ENCODE data around the gene FCHO2.

FCHO2 gene

GRCh38 chr5:73032635-73033034 is 76.8 kb downstream of the FCHO2 start:
- no peak for DNase-seq

GRCh38 chr5:73037545-73037944 is 81.7 kb downstream of the FCHO2 start:
- no peak for DNase-seq

GRCh38 chr5:73039082-73039481 is 83.2 kb downstream of the FCHO2 start:
- no peak for DNase-seq

GRCh38 chr5:73042993-73043392 is 87.2 kb downstream of the FCHO2 start:
- DNase-seq, result no peak

- DNase-seq, result no peak
Observed at GRCh38 chr5:73044546-73044945, 88.7 kb downstream of the FCHO2 start.

- DNase-seq, result no peak
Observed at GRCh38 chr5:73045623-73046022, 89.8 kb downstream of the FCHO2 start.

GRCh38 chr5:73061593-73061992 is 105.8 kb downstream of the FCHO2 start:
- no peak for DNase-seq

- no peak for DNase-seq
Observed at GRCh38 chr5:73066466-73066865, 110.6 kb downstream of the FCHO2 start.

- no peak for DNase-seq
Observed at GRCh38 chr5:73067213-73067612, 111.4 kb downstream of the FCHO2 start.

GRCh38 chr5:73081093-73081492 is 125.3 kb downstream of the FCHO2 start:
- DNase-seq, result no peak

GRCh38 chr5:73088026-73088425 is 132.2 kb downstream of the FCHO2 start:
- DNase-seq, result no peak

- DNase-seq, result no peak
Observed at GRCh38 chr5:73093943-73094342, 138.1 kb downstream of the FCHO2 start.

- DNase-seq, result no peak
Observed at GRCh38 chr5:73094415-73094814, 138.6 kb downstream of the FCHO2 start.

GRCh38 chr5:73095564-73096238 is 139.9 kb downstream of the FCHO2 start:
- no peak for DNase-seq

- no peak for DNase-seq
Observed at GRCh38 chr5:73096239-73096575, 140.4 kb downstream of the FCHO2 start.

GRCh38 chr5:73097740-73098139 is 141.9 kb downstream of the FCHO2 start:
- DNase-seq, result no peak

GRCh38 chr5:73100109-73100508 is 144.3 kb downstream of the FCHO2 start:
- no peak for DNase-seq

GRCh38 chr5:73103870-73104299 is 148.0 kb downstream of the FCHO2 start:
- no peak for DNase-seq

- DNase-seq, result no peak
Observed at GRCh38 chr5:73104326-73104725, 148.5 kb downstream of the FCHO2 start.

GRCh38 chr5:73106335-73106734 is 150.5 kb downstream of the FCHO2 start:
- DNase-seq, result no peak

GRCh38 chr5:73110190-73110589 is 154.3 kb downstream of the FCHO2 start:
- DNase-seq, result no peak

GRCh38 chr5:73111536-73111935 is 155.7 kb downstream of the FCHO2 start:
- no peak for DNase-seq

- no peak for DNase-seq
Observed at GRCh38 chr5:73112359-73112758, 156.5 kb downstream of the FCHO2 start.

- DNase-seq, result no peak
Observed at GRCh38 chr5:73114044-73114688, 158.3 kb downstream of the FCHO2 start.
